Keratinocyte (primary cell): Measurements from ENCODE around the gene GGCX. TPM values are rescaled to one million over a fixed set of nuclear protein-coding genes. Genes with fewer than 3 reads are reported as not detected.

Experiments
- DNase-seq: peaks from one replicate; pipeline ENCODE4 v3.0.0-alpha.2; 2011; ENCODE audit warnings: low read depth, missing footprints, low spot score
- FAIRE-seq: peaks from 2 replicates; lab custom pipeline; 2011; peaks lifted over from hg19 to GRCh38; lab: Jason Lieb, UNC
- H2AFZ ChIP-seq: 2 replicates; pipeline ENCODE4 v1.6.0; 2012; ENCODE audit warnings: low read length, control low read depth, inconsistent platforms; ENCODE audit not compliant: control insufficient read depth
- H3K27ac ChIP-seq: 2 replicates; pipeline ENCODE4 v1.5.1; 2011; ENCODE audit warnings: low read length; ENCODE audit not compliant: control insufficient read depth, insufficient read depth
- H3K27me3 ChIP-seq: 3 replicates; pipeline ENCODE4 v1.6.0; 2011; ENCODE audit warnings: low read length; ENCODE audit not compliant: control insufficient read depth, insufficient read depth; ENCODE audit errors: extremely low read depth
- H3K36me3 ChIP-seq, 2 experiments: 2 replicates in 1 of 2; 3 replicates in 1 of 2; pipeline ENCODE4 v1.5.1; 2011; ENCODE audit warnings: low read length in 2 of 2, mild to moderate bottlenecking in 1 of 2; ENCODE audit not compliant: control insufficient read depth in 2 of 2, insufficient read depth in 2 of 2; ENCODE audit errors: extremely low read depth in 1 of 2
- H3K4me1 ChIP-seq: 3 replicates; pipeline ENCODE4 v1.5.1; 2011; ENCODE audit warnings: low read length; ENCODE audit not compliant: control insufficient read depth, insufficient read depth; ENCODE audit errors: extremely low read depth
- H3K4me2 ChIP-seq: 3 replicates; pipeline ENCODE4 v1.6.0; 2011; ENCODE audit warnings: low read depth, low read length; ENCODE audit not compliant: control insufficient read depth, insufficient read depth; ENCODE audit errors: extremely low read depth
- H3K4me3 ChIP-seq, 3 experiments: fragments of 200-600 bp in 1 of 3; sonication (generic) in 1 of 3; 2 replicates in 2 of 3; 3 replicates in 1 of 3; pipeline ENCODE4 v1.5.1; 2011 to 2016; ENCODE audit warnings: low read length in 3 of 3, mild to moderate bottlenecking in 3 of 3, control low read depth in 2 of 3, inconsistent platforms in 1 of 3, low read depth in 1 of 3, mixed read lengths in 1 of 3, mixed run types in 1 of 3, moderate library complexity in 1 of 3; ENCODE audit not compliant: control insufficient read depth in 2 of 3, insufficient read depth in 2 of 3; ENCODE audit errors: extremely low read depth in 1 of 3
- H3K79me2 ChIP-seq: 2 replicates; pipeline ENCODE4 v1.6.0; 2012; ENCODE audit warnings: low read length; ENCODE audit not compliant: control insufficient read depth, insufficient read depth
- H3K9ac ChIP-seq: 3 replicates; pipeline ENCODE4 v1.6.0; 2011; ENCODE audit warnings: low read length; ENCODE audit not compliant: control insufficient read depth, insufficient read depth; ENCODE audit errors: extremely low read depth
- H3K9me1 ChIP-seq: 3 replicates; pipeline ENCODE4 v1.6.0; 2011; ENCODE audit warnings: low read length; ENCODE audit not compliant: control insufficient read depth, insufficient read depth; ENCODE audit errors: extremely low read depth
- H3K9me3 ChIP-seq: 2 replicates; pipeline ENCODE4 v1.5.1; 2012; ENCODE audit warnings: low read depth, low read length; ENCODE audit not compliant: control insufficient read depth
- H4K20me1 ChIP-seq: 3 replicates; pipeline ENCODE4 v1.6.0; 2011; ENCODE audit warnings: low read length; ENCODE audit not compliant: control insufficient read depth, insufficient read depth; ENCODE audit errors: extremely low read depth
- CTCF ChIP-seq, 3 experiments: IDR thresholded peaks in 1 of 3; conservative IDR thresholded peaks in 1 of 3; optimal IDR thresholded peaks in 1 of 3; 2 replicates in 2 of 3; 3 replicates in 1 of 3; pipeline versions ENCODE3 to v1.5.1; 2011; ENCODE audit warnings: low read length in 3 of 3, mild to moderate bottlenecking in 3 of 3, moderate library complexity in 2 of 3, control low read depth in 1 of 3, inconsistent platforms in 1 of 3; ENCODE audit not compliant: insufficient read depth in 2 of 3; ENCODE audit errors: extremely low read depth in 1 of 3
- EZH2 ChIP-seq: IDR thresholded peaks from one replicate; pipeline ENCODE4 v1.6.1; 2012; ENCODE audit warnings: inconsistent platforms, mild to moderate bottlenecking, low read length, moderate library complexity
- dilution Hi-C: fragments of 300-500 bp; cut with MboI; formaldehyde crosslinking; loops from one replicate; pipeline ENCODE4 v1.7.0; 2020; ENCODE audit warnings: low sequenced_read_pairs; ENCODE audit not compliant: extremely low pct_ligation_motif_present
- polyA plus RNA-seq, 5 experiments: library from polyadenylated mRNA; depleted of rRNA in 3 of 5; stranded (reverse) in 3 of 5; stranded (forward) in 1 of 5; unstranded in 1 of 5; fragments of >200 nt; gene quantifications; 1 replicate in 1 of 5; 2 replicates in 3 of 5; 3 replicates in 1 of 5; pipeline versions ENCODE4 v1.2.1 to v1.2.3, GENCODE V29; 2011 to 2012; ENCODE audit warnings: missing spikeins in 2 of 5, low read depth in 1 of 5, low replicate concordance in 1 of 5
- small RNA-seq, 3 experiments: library from RNA; depleted of rRNA; stranded (forward); fragments of <200 nt; gene quantifications; one replicate each; pipeline ENCODE3, GENCODE V24; 2012; ENCODE audit warnings: low read depth in 3 of 3, low replicate concordance in 1 of 3; ENCODE audit not compliant: insufficient read length in 3 of 3

The GGCX gene
- polyA plus RNA-seq, 1 donor (not counting 4 experiments of a cell fraction or from before 2014, with no cell fraction given) = 34.3 TPM

DNA sequence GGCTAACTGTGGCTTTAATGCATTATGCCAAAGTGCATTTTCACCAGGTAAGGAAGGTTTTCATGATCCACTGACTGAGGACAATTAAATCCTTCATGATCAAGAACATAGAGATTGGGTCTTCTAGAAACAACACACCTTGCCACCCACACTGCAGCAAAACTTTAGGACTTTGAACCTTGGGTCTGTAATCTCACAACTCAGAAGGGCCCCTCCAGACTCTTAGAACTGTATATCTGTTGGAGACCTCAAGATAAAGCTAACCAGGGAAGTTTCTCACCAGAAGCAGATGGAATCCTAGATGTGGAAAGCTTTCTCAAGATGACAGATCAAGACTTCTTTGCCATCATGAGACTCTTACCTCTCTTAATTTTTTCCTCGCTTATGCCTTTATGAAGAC, 64.9 kb downstream of the GGCX start:
- no peaks in the 10 kb centered on the region for H3K36me3 ChIP-seq
- no peaks in the 10 kb centered on the region for H3K9me3 ChIP-seq
- FAIRE-seq (no peak), DNase-seq (no peak)
- H3K27me3 ChIP-seq = no peaks in the 10 kb centered on the region
- no peak for TF ChIP-seq EZH2
- no peak for TF ChIP-seq CTCF (optimal IDR thresholded peaks at IDR 0.05 in 1 of 3, IDR thresholded peaks at IDR 0.05 in 1 of 3, conservative IDR thresholded peaks at IDR 0.05 in 1 of 3; ENCODE audit: extremely low read depth in 1 of 3, insufficient read depth in 2 of 3, low read length in 3 of 3)
- no peaks in the 10 kb centered on the region for H3K9me1 ChIP-seq
- H3K4me1 ChIP-seq = peaks cover 9% of the 10 kb centered on the region
- H3K79me2 ChIP-seq = no peaks in the 10 kb centered on the region
- no peak overlapping the region for H3K9ac ChIP-seq
- no peak overlapping the region for H3K4me3 ChIP-seq
- no peak overlapping the region for H3K27ac ChIP-seq
- dilution Hi-C loops = no loop called here
- no peaks in the 10 kb centered on the region for H4K20me1 ChIP-seq
- H3K4me2 ChIP-seq = no peak overlapping the region
- no peak overlapping the region for H2AFZ ChIP-seq

Small RNA genes within 50 kb of the gene (small RNA-seq; reads per million reads assigned to genes)
- gene RN7SL126P = 0 reads per million in 3 experiments

Other genes with a start within 250 kb of the GGCX start
- 35.4 to 46.9 TPM (median 43.3 TPM) in 3 replicates for gene TGOLN2, start 233.5 kb downstream of the GGCX start, polyA plus RNA-seq
- 74.0 to 98.8 TPM (median 74.8 TPM) in 3 replicates for gene RETSAT, start 207.0 kb downstream of the GGCX start, polyA plus RNA-seq
- 17.8 to 31.0 TPM (median 20.1 TPM) in 3 replicates for gene ELMOD3, start 206.7 kb downstream of the GGCX start, polyA plus RNA-seq
- 466 to 683 TPM (median 503 TPM) in 3 replicates for gene CAPG, start 151.1 kb downstream of the GGCX start, polyA plus RNA-seq
- gene SH2D6, start 142.8 kb downstream of the GGCX start, polyA plus RNA-seq = 0.10 to 0.21 TPM in 2 of 3 replicates, not detected in the other
- gene MAT2A, start 22.3 kb downstream of the GGCX start, polyA plus RNA-seq = 304 to 353 TPM (median 304 TPM) in 3 replicates
- 291 to 385 TPM (median 323 TPM) in 3 replicates for gene VAMP8, start 16.1 kb upstream of the GGCX start, polyA plus RNA-seq
- 9.3 to 24.1 TPM (median 11.0 TPM) in 3 replicates for gene VAMP5, start 22.9 kb upstream of the GGCX start, polyA plus RNA-seq
- gene RNF181, start 34.3 kb upstream of the GGCX start, polyA plus RNA-seq = 174 to 336 TPM (median 264 TPM) in 3 replicates
- gene TMEM150A, start 41.2 kb upstream of the GGCX start, polyA plus RNA-seq = 7.7 to 13.3 TPM (median 11.8 TPM) in 3 replicates
- gene C2orf68, start 50.6 kb upstream of the GGCX start, polyA plus RNA-seq = 7.9 to 13.6 TPM (median 12.5 TPM) in 3 replicates
- 61.2 to 64.9 TPM (median 61.4 TPM) in 3 replicates for gene USP39, start 54.7 kb upstream of the GGCX start, polyA plus RNA-seq
- not detected in 3 replicates for gene SFTPB, start 106.7 kb upstream of the GGCX start, polyA plus RNA-seq
- gene GNLY, start 132.9 kb upstream of the GGCX start, polyA plus RNA-seq = not detected in 3 replicates
- gene ATOH8, start 192.5 kb upstream of the GGCX start, polyA plus RNA-seq = not detected in 3 replicates